GM13976 (cell line): ENCODE measurements around the gene MAPK12.

Experiments
- DNase-seq: peaks from one replicate; pipeline ENCODE4 v3.0.0; 2012; ENCODE audit warnings: low spot score
- CTCF ChIP-seq: IDR thresholded peaks from 2 replicates; pipeline ENCODE4 v1.5.1; 2012; ENCODE audit warnings: borderline replicate concordance, mild to moderate bottlenecking; ENCODE audit not compliant: insufficient read depth; ENCODE audit errors: extremely low read depth, missing control alignments, control extremely low read depth
- in situ Hi-C: fragments of 300-500 bp; cut with MboI; formaldehyde crosslinking; loops from one replicate; pipeline ENCODE4 v1.12.0; 2022; ENCODE audit warnings: low sequenced_read_pairs, mixed read lengths, inconsistent platforms; ENCODE audit not compliant: unreplicated experiment

The MAPK12 gene

GRCh38 chr22:50256258-50256862, 5.1 kb downstream of the MAPK12 start:
- no peak for DNase-seq
- in situ Hi-C loops = no loop called here
- TF ChIP-seq CTCF = no peak

DNA sequence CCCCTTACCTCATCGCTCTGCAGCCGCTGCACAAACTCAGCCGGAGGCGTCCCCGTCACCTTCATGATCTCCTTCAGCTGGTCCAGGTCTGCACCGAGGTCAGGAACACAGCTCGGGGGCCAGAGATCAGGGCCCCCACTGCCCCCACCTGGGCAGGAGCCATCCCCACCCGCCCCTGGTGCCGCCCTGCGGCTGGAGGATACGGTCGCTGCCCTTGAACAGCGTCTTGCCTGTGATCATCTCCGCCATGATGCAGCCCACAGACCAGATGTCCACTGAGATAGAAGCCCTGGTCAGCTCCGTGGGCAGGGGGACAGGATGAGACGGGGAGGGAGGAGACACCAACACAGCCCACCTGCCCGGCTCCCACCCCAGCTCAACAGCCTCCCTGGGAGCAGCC, 5.9 kb downstream of the MAPK12 start:
- no peak for TF ChIP-seq CTCF
- in situ Hi-C loops = no loop called here
- DNase-seq = no peak

GRCh38 chr22:50255099-50255498, 6.4 kb downstream of the MAPK12 start:
- in situ Hi-C loops = no loop called here
- TF ChIP-seq CTCF = no peak
- DNase-seq = no peak

- in situ Hi-C loops = no loop called here
Measured at GRCh38 chr22:50253941-50254340, 7.5 kb downstream of the MAPK12 start.

GRCh38 chr22:50253046-50253915, 8.2 kb downstream of the MAPK12 start:
- in situ Hi-C loops = no loop called here
- no peak for TF ChIP-seq CTCF
- DNase-seq = no peak

More at GRCh38 chr22:50253941-50254340, 7.5 kb downstream of the MAPK12 start:
- TF ChIP-seq CTCF = no peak
- DNase-seq = no peak

- in situ Hi-C loops = no loop called here
- TF ChIP-seq CTCF = peak; percentile 72
- peak; percentile 79 for DNase-seq
Measured at GRCh38 chr22:50252082-50253045, 9.1 kb downstream of the MAPK12 start.
